Prostate gland (tissue), 2 donors: ENCODE data around the gene ZNF606.

Source experiments
- CTCF ChIP-seq, 4 experiments: fragments of 200-600 bp in 2 of 4; fragments of 450-650 bp in 2 of 4; sonication (generic) in 2 of 4; IDR thresholded peaks; 1 replicate in 3 of 4; 2 replicates in 1 of 4; pipeline ENCODE4 v1.5.1; 2016 to 2019; ENCODE audit warnings: antibody characterized with exemption in 4 of 4, mild to moderate bottlenecking in 2 of 4, moderate library complexity in 2 of 4
- POLR2A ChIP-seq: fragments of 450-650 bp; IDR thresholded peaks from one replicate; pipeline ENCODE4 v1.6.1; 2016; ENCODE audit warnings: antibody characterized with exemption, mild to moderate bottlenecking

- TF ChIP-seq POLR2A (no peak), CTCF (IDR thresholded peaks at IDR 0.05) (no peak)
Observed at GRCh38 chr19:57992841-57993240, 9.8 kb downstream of the ZNF606 start.
